PC-3 (cell line): ENCODE data around the gene PSMD6. TPM values are rescaled to one million over a fixed set of nuclear protein-coding genes. Genes with fewer than 3 reads are reported as not detected.

Experiments used
- ATAC-seq: fragments of 200-7000 bp; cut with Tn5 transposase; 2 replicates; pipeline ENCODE4 v1.9.1; 2020; ENCODE audit warnings: mild to moderate bottlenecking, moderate library complexity
- BruUV-seq: library from RNA; stranded (reverse); fragments of 400-500 nt; replicated peaks from 2 replicates; lab custom pipeline; 2021; lab: Mats Ljungman, UMichigan
- CTCF ChIA-PET: fragments of 300-600 bp; sonication (Branson Sonifier 250); formaldehyde crosslinking; loops from one replicate; lab custom pipeline; 2022; ENCODE audit warnings: antibody characterized with exemption; lab: Charles Lee
- POLR2A ChIA-PET: fragments of 300-600 bp; sonication (Branson Sonifier 250); formaldehyde crosslinking; loops from one replicate; lab custom pipeline; 2022; ENCODE audit warnings: antibody characterized with exemption; ENCODE audit not compliant: unreplicated experiment; lab: Charles Lee
- DNase-seq: peaks from one replicate; pipeline ENCODE4 v3.0.0-alpha.2; 2015
- H2AFZ ChIP-seq: fragments of 300-600 bp; sonication (generic); 2 replicates; pipeline ENCODE4 v1.6.0; 2016; ENCODE audit warnings: antibody characterized with exemption, low read length
- H3F3A ChIP-seq: fragments of 300-600 bp; sonication (generic); one replicate; pipeline ENCODE4 v1.6.0; 2017; ENCODE audit warnings: antibody characterized with exemption, low read length, control low read depth, mild to moderate bottlenecking; ENCODE audit not compliant: unreplicated experiment
- H3K27ac ChIP-seq: fragments of 300-600 bp; sonication (generic); 2 replicates; pipeline ENCODE4 v1.5.1; 2016; ENCODE audit warnings: mild to moderate bottlenecking, low read length
- H3K27me3 ChIP-seq: fragments of 300-600 bp; sonication (generic); 2 replicates; pipeline ENCODE4 v1.6.1; 2016; ENCODE audit warnings: low read length, mixed read lengths
- H3K36me3 ChIP-seq: fragments of 300-600 bp; sonication (generic); 2 replicates; pipeline ENCODE4 v1.6.1; 2016; ENCODE audit warnings: low read depth, mixed run types, low read length, mixed read lengths
- H3K4me1 ChIP-seq: fragments of 300-600 bp; sonication (generic); 2 replicates; pipeline ENCODE4 v1.5.1; 2016; ENCODE audit warnings: low read length; ENCODE audit not compliant: insufficient read depth
- H3K4me2 ChIP-seq: fragments of 300-600 bp; sonication (generic); 2 replicates; pipeline ENCODE4 v1.6.0; 2016; ENCODE audit warnings: low read length
- H3K4me3 ChIP-seq: fragments of 300-600 bp; sonication (generic); 2 replicates; pipeline ENCODE4 v1.5.1; 2016; ENCODE audit warnings: mild to moderate bottlenecking, low read length, mixed read lengths
- H3K79me2 ChIP-seq: fragments of 300-600 bp; sonication (generic); 2 replicates; pipeline ENCODE4 v1.6.1; 2017; ENCODE audit warnings: low read length, mixed read lengths
- H3K9ac ChIP-seq: fragments of 300-600 bp; sonication (generic); 2 replicates; pipeline ENCODE4 v1.6.0; 2016; ENCODE audit warnings: mild to moderate bottlenecking, low read length
- H3K9me2 ChIP-seq: fragments of 300-600 bp; sonication (generic); replicated peaks from 2 replicates; pipeline ENCODE4 v1.6.1; 2016; ENCODE audit warnings: mixed run types, low read length, mixed read lengths
- H3K9me3 ChIP-seq: fragments of 300-600 bp; sonication (generic); 2 replicates; pipeline ENCODE4 v1.6.1; 2016; ENCODE audit warnings: low read length, mixed read lengths
- H4K20me1 ChIP-seq: fragments of 300-600 bp; sonication (generic); 2 replicates; pipeline ENCODE4 v1.6.1; 2016; ENCODE audit warnings: low read length, mixed read lengths
- EZH2 ChIP-seq: fragments of 300-600 bp; sonication (generic); IDR thresholded peaks from one replicate; pipeline ENCODE4 v1.6.1; 2017; ENCODE audit warnings: antibody characterized with exemption, mild to moderate bottlenecking, low read length; ENCODE audit not compliant: unreplicated experiment
- EZH2phosphoT487 ChIP-seq: fragments of 300-600 bp; sonication (generic); IDR thresholded peaks from 2 replicates; pipeline ENCODE4 v1.6.1; 2018; ENCODE audit warnings: mild to moderate bottlenecking, antibody characterized with exemption, low read length, borderline replicate concordance
- intact Hi-C: fragments of 100-400 bp; cut with micrococcal nuclease; formaldehyde crosslinking; loops from 2 replicates; pipeline ENCODE4 v1.9.0; 2023
- total RNA-seq: library from RNA; depleted of rRNA; stranded (reverse); fragments of >200 nt; gene quantifications from 2 replicates; pipeline ENCODE4 v1.2.3, GENCODE V29; 2014
- TF ChIP-seq, protein P1 (sequence below): fragments of 300-600 bp; sonication (generic); conservative IDR thresholded peaks from 2 replicates; pipeline ENCODE4 v1.5.1; 2017; ENCODE audit warnings: antibody characterized with exemption, low read depth, mild to moderate bottlenecking, low read length

Gene PSMD6
- total RNA-seq, 1 experiment from 2014 or later = 80.7 TPM

DNA sequence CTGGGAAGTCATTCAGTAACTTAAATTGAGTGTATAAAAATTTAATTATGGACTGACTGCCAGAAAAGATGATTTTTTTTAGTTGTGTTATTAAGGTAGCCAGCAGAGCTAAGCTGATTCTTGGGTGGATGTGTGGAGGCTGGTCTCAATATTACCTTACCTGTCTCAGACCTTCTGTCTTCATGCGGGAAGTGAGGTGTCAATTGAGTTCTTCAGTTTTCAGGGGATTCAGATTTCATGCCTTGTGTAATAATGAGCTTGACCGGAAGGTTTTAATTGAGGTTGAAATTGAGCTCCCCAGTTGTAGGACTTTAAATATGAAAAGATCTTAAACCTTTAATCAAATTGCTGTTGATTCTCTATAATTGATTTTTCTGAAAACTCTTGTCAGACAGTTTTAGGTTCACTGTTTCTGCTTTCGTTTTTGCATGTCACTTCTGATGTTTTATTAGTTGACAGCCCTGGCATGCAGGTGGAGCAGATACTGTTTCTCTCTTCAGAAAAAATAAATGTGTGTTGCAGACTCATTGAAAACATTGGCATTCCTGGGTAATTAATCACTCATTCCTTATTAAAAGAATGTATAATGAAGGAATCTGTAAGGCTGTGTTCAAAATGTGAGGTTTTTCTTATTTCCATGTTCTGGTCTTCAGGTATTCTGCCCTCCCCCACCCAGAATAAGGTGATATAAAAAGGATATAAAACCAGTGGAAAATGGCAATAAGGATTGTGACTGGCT is 54.5 kb downstream of the PSMD6 start:
- Histone ChIP-seq H3K9me3 (no peaks in the 10 kb centered on the region), H3F3A (no peaks in the 10 kb centered on the region), H3K9ac (no peak overlapping the region), H3K79me2 (no peaks in the 10 kb centered on the region), H3K9me2 (no peaks in the 10 kb centered on the region), H4K20me1 (no peaks in the 10 kb centered on the region), H3K4me3 (no peak overlapping the region), H3K4me1 (peaks cover 9% of the 10 kb centered on the region), H3K36me3 (no peaks in the 10 kb centered on the region), H3K27ac (no peak overlapping the region), H2AFZ (no peak overlapping the region), H3K27me3 (no peaks in the 10 kb centered on the region), H3K4me2 (0 out of 2 replicates have a peak overlapping the region, but pooled peaks have one; percentile 4)
- DNase-seq (no peak), ATAC-seq (no peak)
- ChIA-PET POLR2A (no interaction called here), CTCF (no interaction called here)
- TF ChIP-seq EZH2 = no peak
- no peak for TF ChIP-seq EZH2phosphoT487
- TF ChIP-seq, protein P1, sequence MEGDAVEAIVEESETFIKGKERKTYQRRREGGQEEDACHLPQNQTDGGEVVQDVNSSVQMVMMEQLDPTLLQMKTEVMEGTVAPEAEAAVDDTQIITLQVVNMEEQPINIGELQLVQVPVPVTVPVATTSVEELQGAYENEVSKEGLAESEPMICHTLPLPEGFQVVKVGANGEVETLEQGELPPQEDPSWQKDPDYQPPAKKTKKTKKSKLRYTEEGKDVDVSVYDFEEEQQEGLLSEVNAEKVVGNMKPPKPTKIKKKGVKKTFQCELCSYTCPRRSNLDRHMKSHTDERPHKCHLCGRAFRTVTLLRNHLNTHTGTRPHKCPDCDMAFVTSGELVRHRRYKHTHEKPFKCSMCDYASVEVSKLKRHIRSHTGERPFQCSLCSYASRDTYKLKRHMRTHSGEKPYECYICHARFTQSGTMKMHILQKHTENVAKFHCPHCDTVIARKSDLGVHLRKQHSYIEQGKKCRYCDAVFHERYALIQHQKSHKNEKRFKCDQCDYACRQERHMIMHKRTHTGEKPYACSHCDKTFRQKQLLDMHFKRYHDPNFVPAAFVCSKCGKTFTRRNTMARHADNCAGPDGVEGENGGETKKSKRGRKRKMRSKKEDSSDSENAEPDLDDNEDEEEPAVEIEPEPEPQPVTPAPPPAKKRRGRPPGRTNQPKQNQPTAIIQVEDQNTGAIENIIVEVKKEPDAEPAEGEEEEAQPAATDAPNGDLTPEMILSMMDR = no peak
- intact Hi-C loops = loop anchor here (10.0 kb wide), 1 partner anchor 54 kb away; the partner anchor contains the start of gene SCAANT1
- BruUV-seq = no TSS peak

DNA sequence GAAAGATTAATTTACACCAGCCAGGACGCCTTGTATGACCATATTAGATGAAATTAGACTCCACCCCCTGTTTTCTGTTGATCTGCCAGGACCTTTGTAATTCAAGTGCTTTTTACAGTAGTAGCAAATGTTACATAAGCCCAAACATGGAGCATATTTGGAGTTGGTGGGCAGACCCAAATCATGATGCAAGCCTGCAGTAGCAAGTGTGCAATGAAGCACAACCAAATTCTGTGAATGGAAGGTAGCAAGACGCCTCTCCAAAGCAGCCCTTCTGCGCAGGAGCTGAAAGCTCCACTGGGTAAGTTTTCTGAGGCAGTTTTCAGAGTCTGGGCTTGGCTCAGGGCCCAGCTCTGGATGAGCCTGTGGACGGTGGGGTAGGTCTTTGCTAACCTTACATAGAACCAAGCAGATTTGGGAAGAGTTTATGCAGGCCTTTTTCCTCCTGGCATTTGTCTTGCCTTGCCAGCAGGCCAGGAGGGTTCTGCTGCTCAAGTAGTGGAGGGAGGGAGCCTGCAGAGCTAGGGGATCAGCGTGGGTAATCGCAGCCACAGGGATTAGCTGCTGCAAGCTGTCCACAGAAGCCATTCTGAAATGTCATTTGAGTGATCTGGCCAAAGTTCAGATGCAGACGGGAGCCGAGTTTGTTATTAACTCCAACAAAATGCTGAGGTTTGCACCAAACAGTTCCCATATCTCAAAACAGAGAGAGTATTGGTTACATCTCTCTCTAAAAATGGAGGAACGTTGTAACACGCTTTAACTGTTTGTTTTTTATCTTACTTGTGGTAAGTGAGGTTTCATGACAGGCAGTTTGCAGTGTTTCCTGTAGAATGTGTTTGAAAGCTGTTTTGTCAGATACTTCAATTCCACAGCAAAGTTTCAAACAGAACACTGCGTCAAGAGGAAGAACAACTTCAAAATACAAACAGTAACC is 55.4 kb downstream of the PSMD6 start:
- no peaks in the 10 kb centered on the region for H3K79me2 ChIP-seq
- ChIA-PET CTCF (no interaction called here), POLR2A (interaction anchor here (0.6 kb wide), 1 partner anchor 40 kb away, joined by 3 read pairs; no protein-coding TSS in a partner anchor)
- no peak overlapping the region for H2AFZ ChIP-seq
- no peaks in the 10 kb centered on the region for H3K36me3 ChIP-seq
- H3K4me3 ChIP-seq = no peak overlapping the region
- no peak for DNase-seq
- ATAC-seq = no peak
- H3K4me1 ChIP-seq = peaks cover 9% of the 10 kb centered on the region
- no peaks in the 10 kb centered on the region for H3K27me3 ChIP-seq
- no peak overlapping the region for H3K9ac ChIP-seq
- intact Hi-C loops = loop anchor here (10.0 kb wide), 1 partner anchor 53 kb away; the partner anchor contains the start of gene SCAANT1
- TF ChIP-seq, protein P1 = no peak
- TF ChIP-seq EZH2phosphoT487 (no peak), EZH2 (no peak)
- H3K4me2 ChIP-seq = 0 out of 2 replicates have a peak overlapping the region, but pooled peaks have one; percentile 4
- no peaks in the 10 kb centered on the region for H3K9me3 ChIP-seq
- H4K20me1 ChIP-seq = no peaks in the 10 kb centered on the region
- no TSS peak for BruUV-seq
- no peak overlapping the region for H3K27ac ChIP-seq
- H3K9me2 ChIP-seq = no peaks in the 10 kb centered on the region
- no peaks in the 10 kb centered on the region for H3F3A ChIP-seq
